ENCODE measurements around the gene PROSER3. TPM values are rescaled to one million over a fixed set of nuclear protein-coding genes. Genes with fewer than 3 reads are reported as not detected.

The PROSER3 gene
- total and polyA plus RNA-seq, 9 of the 15 experiments (the other 6 are each of a cell fraction or from before 2014, with no cell fraction given) = 1.0 to 39.5 (median 5.1) TPM

DNA sequence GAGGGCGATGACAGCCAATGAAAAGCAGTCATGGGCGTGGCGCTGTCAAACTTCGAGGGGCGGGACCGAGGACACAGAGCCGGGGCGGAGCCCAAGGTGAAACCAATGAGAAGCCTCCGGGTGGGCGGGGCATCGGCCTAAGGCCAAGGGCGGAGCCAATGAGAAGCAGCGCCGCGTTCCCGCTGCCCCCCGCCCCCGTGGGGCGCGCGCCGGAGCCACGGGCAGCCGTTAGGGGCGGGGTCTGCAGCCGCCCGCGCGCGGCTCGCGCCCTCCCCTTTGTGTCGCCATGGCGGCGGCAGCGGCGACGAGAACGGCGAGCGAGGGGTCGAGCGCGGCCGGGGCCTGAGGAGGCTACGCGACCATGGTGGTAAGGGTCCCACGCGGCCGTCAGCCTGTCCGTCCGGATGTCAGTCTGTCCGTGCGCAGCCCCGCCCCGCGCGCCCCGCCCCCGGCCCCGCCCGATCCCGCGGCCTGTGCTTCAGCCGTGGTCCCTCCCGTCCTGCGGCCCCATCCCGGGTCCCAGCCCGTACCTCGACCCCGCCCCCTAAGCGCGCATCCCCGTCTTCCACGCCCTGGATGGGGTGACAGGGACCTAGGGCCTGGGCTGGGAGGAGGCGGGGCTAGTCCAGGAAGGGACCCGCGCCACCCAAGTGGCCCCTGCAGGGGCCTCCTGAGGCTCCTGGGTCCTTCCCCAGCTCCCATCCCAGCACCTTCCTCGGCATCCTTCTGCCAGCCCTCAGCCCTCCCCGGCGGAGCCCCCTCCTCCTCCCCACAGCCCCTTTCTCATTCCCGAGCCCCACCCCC lies 17.5 kb downstream of the PROSER3 start, which contains the start of gene ARHGAP33 (continued):
- TF ChIP-seq, protein P1, sequence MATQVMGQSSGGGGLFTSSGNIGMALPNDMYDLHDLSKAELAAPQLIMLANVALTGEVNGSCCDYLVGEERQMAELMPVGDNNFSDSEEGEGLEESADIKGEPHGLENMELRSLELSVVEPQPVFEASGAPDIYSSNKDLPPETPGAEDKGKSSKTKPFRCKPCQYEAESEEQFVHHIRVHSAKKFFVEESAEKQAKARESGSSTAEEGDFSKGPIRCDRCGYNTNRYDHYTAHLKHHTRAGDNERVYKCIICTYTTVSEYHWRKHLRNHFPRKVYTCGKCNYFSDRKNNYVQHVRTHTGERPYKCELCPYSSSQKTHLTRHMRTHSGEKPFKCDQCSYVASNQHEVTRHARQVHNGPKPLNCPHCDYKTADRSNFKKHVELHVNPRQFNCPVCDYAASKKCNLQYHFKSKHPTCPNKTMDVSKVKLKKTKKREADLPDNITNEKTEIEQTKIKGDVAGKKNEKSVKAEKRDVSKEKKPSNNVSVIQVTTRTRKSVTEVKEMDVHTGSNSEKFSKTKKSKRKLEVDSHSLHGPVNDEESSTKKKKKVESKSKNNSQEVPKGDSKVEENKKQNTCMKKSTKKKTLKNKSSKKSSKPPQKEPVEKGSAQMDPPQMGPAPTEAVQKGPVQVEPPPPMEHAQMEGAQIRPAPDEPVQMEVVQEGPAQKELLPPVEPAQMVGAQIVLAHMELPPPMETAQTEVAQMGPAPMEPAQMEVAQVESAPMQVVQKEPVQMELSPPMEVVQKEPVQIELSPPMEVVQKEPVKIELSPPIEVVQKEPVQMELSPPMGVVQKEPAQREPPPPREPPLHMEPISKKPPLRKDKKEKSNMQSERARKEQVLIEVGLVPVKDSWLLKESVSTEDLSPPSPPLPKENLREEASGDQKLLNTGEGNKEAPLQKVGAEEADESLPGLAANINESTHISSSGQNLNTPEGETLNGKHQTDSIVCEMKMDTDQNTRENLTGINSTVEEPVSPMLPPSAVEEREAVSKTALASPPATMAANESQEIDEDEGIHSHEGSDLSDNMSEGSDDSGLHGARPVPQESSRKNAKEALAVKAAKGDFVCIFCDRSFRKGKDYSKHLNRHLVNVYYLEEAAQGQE (IDR thresholded peaks at IDR 0.05; ENCODE audit: borderline replicate concordance) = no peak
- TF ChIP-seq, protein P1 (CRISPR knock-in tag; IDR thresholded peaks at IDR 0.05; ENCODE audit: low read depth) = peak; percentile 42; the same call in 1 of the 2 replicates
- TF ChIP-seq, protein P2, sequence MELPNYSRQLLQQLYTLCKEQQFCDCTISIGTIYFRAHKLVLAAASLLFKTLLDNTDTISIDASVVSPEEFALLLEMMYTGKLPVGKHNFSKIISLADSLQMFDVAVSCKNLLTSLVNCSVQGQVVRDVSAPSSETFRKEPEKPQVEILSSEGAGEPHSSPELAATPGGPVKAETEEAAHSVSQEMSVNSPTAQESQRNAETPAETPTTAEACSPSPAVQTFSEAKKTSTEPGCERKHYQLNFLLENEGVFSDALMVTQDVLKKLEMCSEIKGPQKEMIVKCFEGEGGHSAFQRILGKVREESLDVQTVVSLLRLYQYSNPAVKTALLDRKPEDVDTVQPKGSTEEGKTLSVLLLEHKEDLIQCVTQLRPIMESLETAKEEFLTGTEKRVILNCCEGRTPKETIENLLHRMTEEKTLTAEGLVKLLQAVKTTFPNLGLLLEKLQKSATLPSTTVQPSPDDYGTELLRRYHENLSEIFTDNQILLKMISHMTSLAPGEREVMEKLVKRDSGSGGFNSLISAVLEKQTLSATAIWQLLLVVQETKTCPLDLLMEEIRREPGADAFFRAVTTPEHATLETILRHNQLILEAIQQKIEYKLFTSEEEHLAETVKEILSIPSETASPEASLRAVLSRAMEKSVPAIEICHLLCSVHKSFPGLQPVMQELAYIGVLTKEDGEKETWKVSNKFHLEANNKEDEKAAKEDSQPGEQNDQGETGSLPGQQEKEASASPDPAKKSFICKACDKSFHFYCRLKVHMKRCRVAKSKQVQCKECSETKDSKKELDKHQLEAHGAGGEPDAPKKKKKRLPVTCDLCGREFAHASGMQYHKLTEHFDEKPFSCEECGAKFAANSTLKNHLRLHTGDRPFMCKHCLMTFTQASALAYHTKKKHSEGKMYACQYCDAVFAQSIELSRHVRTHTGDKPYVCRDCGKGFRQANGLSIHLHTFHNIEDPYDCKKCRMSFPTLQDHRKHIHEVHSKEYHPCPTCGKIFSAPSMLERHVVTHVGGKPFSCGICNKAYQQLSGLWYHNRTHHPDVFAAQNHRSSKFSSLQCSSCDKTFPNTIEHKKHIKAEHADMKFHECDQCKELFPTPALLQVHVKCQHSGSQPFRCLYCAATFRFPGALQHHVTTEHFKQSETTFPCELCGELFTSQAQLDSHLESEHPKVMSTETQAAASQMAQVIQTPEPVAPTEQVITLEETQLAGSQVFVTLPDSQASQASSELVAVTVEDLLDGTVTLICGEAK (IDR thresholded peaks at IDR 0.05) = no peak
- TF ChIP-seq, protein P2 (CRISPR knock-in tag; IDR thresholded peaks at IDR 0.05) = no peak
- TF ChIP-seq ZC3H4 (CRISPR knock-in tag; IDR thresholded peaks at IDR 0.05; ENCODE audit: borderline replicate concordance) = no peak
- no peak for TF ChIP-seq STAT5A (IDR thresholded peaks at IDR 0.05; ENCODE audit: borderline replicate concordance, low read length)
- TF ChIP-seq SIX5 (IDR thresholded peaks at IDR 0.05; ENCODE audit: borderline replicate concordance in 1 of 2, insufficient read depth in 1 of 2, low read depth in 1 of 2, low read length in 2 of 2) = no peak
- TF ChIP-seq MCM3 (IDR thresholded peaks at IDR 0.05) = no peak
- no peak for TF ChIP-seq ZNF184 (CRISPR knock-in tag; IDR thresholded peaks at IDR 0.05)
- TF ChIP-seq SP2 (IDR thresholded peaks at IDR 0.05; ENCODE audit: extremely low read depth, low read depth, low read length, poor library complexity, severe bottlenecking) = peak; percentile 36

Data from K562 (cell line).